Measurements from ENCODE around the gene DHX34. TPM values are rescaled to one million over a fixed set of nuclear protein-coding genes. Genes with fewer than 3 reads are reported as not detected.

DHX34 gene
- total and polyA plus RNA-seq, 2 experiments from 2014 or later, result 10.7 to 17.6 TPM

DNA sequence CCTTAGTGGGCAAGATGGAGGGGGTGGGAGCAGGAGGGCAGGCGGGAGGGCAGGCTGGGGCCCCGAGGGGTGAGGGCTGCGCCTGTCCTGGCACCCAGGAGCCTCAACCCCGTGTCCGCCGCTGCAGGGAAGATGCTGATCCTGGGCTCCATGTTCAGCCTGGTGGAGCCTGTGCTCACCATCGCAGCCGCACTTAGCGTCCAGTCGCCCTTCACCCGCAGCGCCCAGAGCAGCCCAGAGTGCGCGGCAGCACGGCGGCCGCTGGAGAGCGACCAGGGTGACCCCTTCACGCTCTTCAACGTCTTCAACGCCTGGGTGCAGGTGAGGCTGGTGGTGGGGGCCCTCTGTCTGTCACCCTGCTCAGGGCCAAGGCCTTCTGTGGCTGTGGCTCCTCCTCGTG lies 23.5 kb downstream of the DHX34 start:
- Histone ChIP-seq H3K4me3 (no peak overlapping the region), H4K20me1 (ENCODE audit: insufficient read depth, poor library complexity, severe bottlenecking) (no peaks in the 10 kb centered on the region), H3K9me2 (replicated peaks; ENCODE audit: insufficient read depth) (no peaks in the 10 kb centered on the region), H3K27me3 (no peaks in the 10 kb centered on the region), H3K27ac (no peak overlapping the region), H3K36me3 (replicated peaks; ENCODE audit: insufficient read depth, low read depth) (no peaks in the 10 kb centered on the region), H3K9me3 (ENCODE audit: low read depth) (no peaks in the 10 kb centered on the region), H2AFZ (no peak overlapping the region), H3K4me1 (ENCODE audit: insufficient read depth) (no peaks in the 10 kb centered on the region), H3K79me2 (no peaks in the 10 kb centered on the region), H3K4me2 (no peak overlapping the region)
- no peak for DNase-seq (ENCODE audit: low spot score)
- WGBS (ENCODE audit: low lambda C conversion rate, missing lambda C conversion rate), result over 99% methylated on average over 17 of the region's 22 CpGs
- TF ChIP-seq, protein P1, sequence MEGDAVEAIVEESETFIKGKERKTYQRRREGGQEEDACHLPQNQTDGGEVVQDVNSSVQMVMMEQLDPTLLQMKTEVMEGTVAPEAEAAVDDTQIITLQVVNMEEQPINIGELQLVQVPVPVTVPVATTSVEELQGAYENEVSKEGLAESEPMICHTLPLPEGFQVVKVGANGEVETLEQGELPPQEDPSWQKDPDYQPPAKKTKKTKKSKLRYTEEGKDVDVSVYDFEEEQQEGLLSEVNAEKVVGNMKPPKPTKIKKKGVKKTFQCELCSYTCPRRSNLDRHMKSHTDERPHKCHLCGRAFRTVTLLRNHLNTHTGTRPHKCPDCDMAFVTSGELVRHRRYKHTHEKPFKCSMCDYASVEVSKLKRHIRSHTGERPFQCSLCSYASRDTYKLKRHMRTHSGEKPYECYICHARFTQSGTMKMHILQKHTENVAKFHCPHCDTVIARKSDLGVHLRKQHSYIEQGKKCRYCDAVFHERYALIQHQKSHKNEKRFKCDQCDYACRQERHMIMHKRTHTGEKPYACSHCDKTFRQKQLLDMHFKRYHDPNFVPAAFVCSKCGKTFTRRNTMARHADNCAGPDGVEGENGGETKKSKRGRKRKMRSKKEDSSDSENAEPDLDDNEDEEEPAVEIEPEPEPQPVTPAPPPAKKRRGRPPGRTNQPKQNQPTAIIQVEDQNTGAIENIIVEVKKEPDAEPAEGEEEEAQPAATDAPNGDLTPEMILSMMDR (IDR thresholded peaks at IDR 0.05; ENCODE audit: poor library complexity), result no peak
- TF ChIP-seq EZH2phosphoT487 (IDR thresholded peaks at IDR 0.05; ENCODE audit: low read depth, severe bottlenecking, unreplicated experiment) (no peak), EZH2 (IDR thresholded peaks at IDR 0.05; ENCODE audit: borderline replicate concordance) (no peak)

DNA sequence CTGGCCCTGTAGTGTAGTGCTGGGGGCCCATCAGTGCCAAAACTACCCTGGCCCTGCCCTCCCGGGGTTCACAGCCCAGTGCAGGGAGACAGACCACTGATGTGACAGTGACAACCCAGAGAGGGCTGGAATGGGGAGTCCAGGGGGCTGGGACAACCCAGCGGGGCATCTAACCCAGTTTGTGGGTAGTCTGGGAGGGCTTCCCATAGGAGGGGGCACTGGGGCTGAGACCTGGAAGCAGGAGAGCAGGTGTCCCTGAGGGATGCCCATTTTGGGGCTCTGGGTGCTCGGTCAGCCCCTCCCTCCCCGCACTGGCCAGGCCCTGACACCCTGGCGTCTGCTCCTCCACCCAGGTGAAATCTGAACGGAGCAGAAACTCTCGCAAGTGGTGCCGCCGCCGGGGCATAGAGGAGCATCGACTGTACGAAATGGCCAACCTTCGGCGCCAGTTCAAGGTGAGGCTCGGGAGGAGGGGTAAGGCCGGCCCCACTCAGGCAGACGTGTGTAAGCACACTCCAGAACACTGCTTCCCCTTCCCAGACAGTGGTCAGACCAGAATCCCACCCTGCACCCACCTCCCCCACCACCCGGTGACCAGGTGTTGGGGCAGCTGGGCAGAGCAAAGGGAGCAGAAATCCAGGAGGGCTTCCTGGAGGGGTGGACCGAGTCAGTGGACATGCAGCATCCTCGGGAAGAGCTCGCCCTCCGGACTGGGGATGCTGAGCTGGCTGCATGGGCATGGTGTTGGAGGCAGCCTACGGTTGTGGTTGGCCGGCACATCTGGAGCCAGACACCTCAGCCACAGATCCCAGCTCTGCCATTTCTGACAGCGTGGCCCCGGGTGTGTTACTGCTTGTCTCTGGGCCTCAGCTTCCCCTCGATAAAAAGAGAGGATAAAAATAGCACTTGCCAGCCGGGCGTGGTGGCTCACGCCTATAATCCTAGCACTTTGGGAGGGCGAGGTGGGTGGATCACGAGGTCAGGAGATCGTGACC lies 24.4 kb downstream of the DHX34 start:
- no peak for TF ChIP-seq EZH2 (IDR thresholded peaks at IDR 0.05; ENCODE audit: borderline replicate concordance)
- TF ChIP-seq EZH2phosphoT487 (IDR thresholded peaks at IDR 0.05; ENCODE audit: low read depth, severe bottlenecking, unreplicated experiment), result no peak
- TF ChIP-seq, protein P1 (IDR thresholded peaks at IDR 0.05; ENCODE audit: poor library complexity), result no peak
- Histone ChIP-seq H3K79me2 (no peaks in the 10 kb centered on the region), H3K36me3 (replicated peaks; ENCODE audit: insufficient read depth, low read depth) (no peaks in the 10 kb centered on the region), H3K4me3 (no peak overlapping the region), H3K4me2 (no peak overlapping the region), H2AFZ (no peak overlapping the region), H3K4me1 (ENCODE audit: insufficient read depth) (no peaks in the 10 kb centered on the region), H4K20me1 (ENCODE audit: insufficient read depth, poor library complexity, severe bottlenecking) (no peaks in the 10 kb centered on the region), H3K9me2 (replicated peaks; ENCODE audit: insufficient read depth) (no peaks in the 10 kb centered on the region), H3K9me3 (ENCODE audit: low read depth) (no peaks in the 10 kb centered on the region), H3K27ac (no peak overlapping the region), H3K27me3 (no peaks in the 10 kb centered on the region)
- WGBS (ENCODE audit: low lambda C conversion rate, missing lambda C conversion rate), result 96% methylated on average over 32 of the region's 33 CpGs
- no peak for DNase-seq (ENCODE audit: low spot score)

DNA sequence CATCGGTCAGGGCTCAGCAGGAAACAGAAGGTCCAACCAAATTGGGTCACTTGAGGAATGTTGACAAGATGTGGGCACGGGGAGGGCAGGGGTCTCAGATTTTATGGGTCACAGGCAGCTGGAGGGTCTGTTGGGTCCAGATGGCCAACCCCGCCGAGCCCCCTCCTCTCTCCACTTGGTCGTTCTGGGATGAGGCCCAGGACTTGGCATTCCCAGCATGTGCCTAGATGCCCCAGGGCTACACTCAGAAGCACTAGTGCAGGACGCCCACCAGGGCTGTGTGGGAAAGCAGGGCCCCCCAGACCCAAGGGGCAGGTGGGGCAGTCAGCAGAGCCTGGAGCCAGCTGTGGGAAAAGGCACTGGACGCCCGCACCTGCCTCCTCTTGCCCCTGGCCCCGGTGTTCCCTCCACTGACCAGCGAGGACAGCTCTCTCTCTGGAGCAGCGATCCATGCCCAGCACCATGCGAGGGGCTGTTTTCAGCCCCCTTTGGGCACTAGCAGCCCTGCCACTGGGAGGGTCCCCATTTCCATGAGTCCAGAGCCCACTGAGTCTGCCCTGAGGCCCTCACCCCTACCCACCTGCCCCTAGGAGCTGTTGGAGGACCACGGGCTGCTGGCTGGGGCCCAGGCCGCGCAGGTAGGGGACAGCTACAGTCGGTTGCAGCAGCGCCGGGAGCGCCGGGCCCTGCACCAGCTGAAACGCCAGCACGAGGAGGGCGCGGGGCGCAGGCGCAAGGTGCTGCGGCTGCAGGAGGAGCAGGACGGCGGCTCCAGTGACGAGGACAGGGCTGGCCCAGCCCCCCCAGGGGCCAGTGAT lies 26.0 kb downstream of the DHX34 start:
- TF ChIP-seq EZH2phosphoT487 (IDR thresholded peaks at IDR 0.05; ENCODE audit: low read depth, severe bottlenecking, unreplicated experiment), result no peak
- TF ChIP-seq, protein P1 (IDR thresholded peaks at IDR 0.05; ENCODE audit: poor library complexity), result no peak
- TF ChIP-seq EZH2 (IDR thresholded peaks at IDR 0.05; ENCODE audit: borderline replicate concordance), result no peak
- 97% methylated on average over 29 of the region's 30 CpGs for WGBS (ENCODE audit: low lambda C conversion rate, missing lambda C conversion rate)
- DNase-seq (ENCODE audit: low spot score), result no peak
- no peaks in the 10 kb centered on the region for H4K20me1 ChIP-seq (ENCODE audit: insufficient read depth, poor library complexity, severe bottlenecking)
- H2AFZ ChIP-seq, result no peak overlapping the region
- H3K4me2 ChIP-seq, result no peak overlapping the region
- H3K36me3 ChIP-seq (replicated peaks; ENCODE audit: insufficient read depth, low read depth), result no peaks in the 10 kb centered on the region
- no peak overlapping the region for H3K27ac ChIP-seq
- H3K4me3 ChIP-seq, result no peak overlapping the region
- no peaks in the 10 kb centered on the region for H3K9me3 ChIP-seq (ENCODE audit: low read depth)
- no peaks in the 10 kb centered on the region for H3K27me3 ChIP-seq
- no peaks in the 10 kb centered on the region for H3K79me2 ChIP-seq
- no peaks in the 10 kb centered on the region for H3K9me2 ChIP-seq (replicated peaks; ENCODE audit: insufficient read depth)
- no peaks in the 10 kb centered on the region for H3K4me1 ChIP-seq (ENCODE audit: insufficient read depth)

All from hepatocyte (in vitro differentiated cells).